Thoracic aorta (tissue), 2 donors: ENCODE data around the gene SLA2. TPM values are rescaled to one million over a fixed set of nuclear protein-coding genes. Genes with fewer than 3 reads are reported as not detected.

Experiments used
- ATAC-seq: fragments of 150-250 bp; one replicate; pipeline ENCODE4 v1.8.0; 2017; ENCODE audit warnings: low read depth; ENCODE audit not compliant: insufficient number of reproducible peaks, low FRiP score
- DNase-seq: peaks from one replicate; pipeline ENCODE4 v3.0.0-alpha.2; 2020; ENCODE audit warnings: low spot score
- H3K27ac ChIP-seq, 2 donors: fragments of 200-600 bp; sonication (generic); 1 replicate in 1 of 2; 2 replicates in 1 of 2; pipeline ENCODE4 v1.5.1; 2016; ENCODE audit warnings: mild to moderate bottlenecking in 2 of 2, moderate library complexity in 2 of 2
- H3K27me3 ChIP-seq: fragments of 200-600 bp; sonication (generic); replicated peaks from 2 replicates; pipeline ENCODE4 v1.6.0; 2016; ENCODE audit warnings: mild to moderate bottlenecking; ENCODE audit not compliant: insufficient read depth
- H3K36me3 ChIP-seq: fragments of 200-600 bp; sonication (generic); one replicate; pipeline ENCODE4 v1.5.1; 2016
- H3K4me1 ChIP-seq, 2 donors: fragments of 200-600 bp; sonication (generic); 1 replicate in 1 of 2; 2 replicates in 1 of 2; pipeline versions ENCODE4 v1.5.1 to v1.6.0; 2016; ENCODE audit warnings: low read depth in 2 of 2, mild to moderate bottlenecking in 1 of 2; ENCODE audit not compliant: control insufficient read depth in 1 of 2
- H3K4me3 ChIP-seq: fragments of 200-600 bp; sonication (generic); 2 replicates; pipeline ENCODE4 v1.5.1; 2016; ENCODE audit warnings: mild to moderate bottlenecking
- H3K9me3 ChIP-seq: fragments of 200-600 bp; sonication (generic); 2 replicates; pipeline ENCODE4 v1.5.1; 2016
- CTCF ChIP-seq: fragments of 200-600 bp; sonication (generic); IDR thresholded peaks from one replicate; pipeline ENCODE4 v1.5.1; 2019; ENCODE audit warnings: antibody characterized with exemption
- total RNA-seq, 2 donors: library from RNA; depleted of rRNA; stranded (reverse); fragments of >200 nt; gene quantifications; one replicate each; pipeline versions ENCODE4 v1.1.0 to v1.2.3, GENCODE V29; 2016

SLA2 gene
- total RNA-seq, 2 donors from 2014 or later, result 1.1 TPM

- no peak for DNase-seq
These were observed 44.5 kb downstream of the SLA2 start for GRCh38 chr20:36601540-36601939.

GRCh38 chr20:36599912-36600345, 46.1 kb downstream of the SLA2 start:
- no peak for TF ChIP-seq CTCF
- DNase-seq (no peak), ATAC-seq (no peak)
- Histone ChIP-seq H3K9me3 (no peaks in the 10 kb centered on the region), H3K27me3 (no peaks in the 10 kb centered on the region), H3K4me3 (peak overlapping the region; percentile 15), H3K4me1 (peaks cover 3% of the 10 kb centered on the region in 2 donors), H3K36me3 (no peaks in the 10 kb centered on the region), H3K27ac (no peak overlapping the region)

More at GRCh38 chr20:36601540-36601939, 44.5 kb downstream of the SLA2 start:
- no peak overlapping the region for H3K27ac ChIP-seq
- no peak for TF ChIP-seq CTCF
- no peak overlapping the region for H3K4me3 ChIP-seq
- no peaks in the 10 kb centered on the region for H3K9me3 ChIP-seq
- no peak for ATAC-seq
- H3K27me3 ChIP-seq, result no peaks in the 10 kb centered on the region
- H3K36me3 ChIP-seq, result no peaks in the 10 kb centered on the region
- H3K4me1 ChIP-seq, result peaks cover 5 to 10% of the 10 kb centered on the region in 2 donors

GRCh38 chr20:36593347-36593929, 52.6 kb downstream of the SLA2 start:
- TF ChIP-seq CTCF, result no peak
- no peak overlapping the region for H3K4me3 ChIP-seq
- no peaks in the 10 kb centered on the region for H3K4me1 ChIP-seq
- DNase-seq (no peak), ATAC-seq (no peak)
- no peaks in the 10 kb centered on the region for H3K36me3 ChIP-seq
- no peaks in the 10 kb centered on the region for H3K27me3 ChIP-seq
- H3K27ac ChIP-seq, result no peak overlapping the region
- no peaks in the 10 kb centered on the region for H3K9me3 ChIP-seq

- Histone ChIP-seq H3K4me1 (no peaks in the 10 kb centered on the region), H3K27ac (no peak overlapping the region), H3K36me3 (no peaks in the 10 kb centered on the region), H3K9me3 (no peaks in the 10 kb centered on the region), H3K4me3 (no peak overlapping the region), H3K27me3 (no peaks in the 10 kb centered on the region)
- TF ChIP-seq CTCF, result peak; percentile 34
- DNase-seq (no peak), ATAC-seq (no peak)
These were observed 53.9 kb downstream of the SLA2 start for GRCh38 chr20:36591854-36592641.

GRCh38 chr20:36591281-36591680, 54.7 kb downstream of the SLA2 start:
- Histone ChIP-seq H3K9me3 (no peaks in the 10 kb centered on the region), H3K27ac (no peak overlapping the region), H3K4me1 (no peaks in the 10 kb centered on the region), H3K4me3 (no peak overlapping the region), H3K27me3 (no peaks in the 10 kb centered on the region), H3K36me3 (no peaks in the 10 kb centered on the region)
- DNase-seq (no peak), ATAC-seq (no peak)
- no peak for TF ChIP-seq CTCF
